ENCODE data around the gene POLDIP2.

POLDIP2 gene

GRCh38 chr17:28357061-28357900 lies at the start of gene POLDIP2:
TSS of gene POLDIP2 (minus strand) at chr17:28357527. CDS start at chr17:28357448, 79 bp downstream.
- peak; percentile 87 to 94 for DNase-seq (ENCODE audit: low read depth in 1 of 2, low spot score in 1 of 2)

DNA sequence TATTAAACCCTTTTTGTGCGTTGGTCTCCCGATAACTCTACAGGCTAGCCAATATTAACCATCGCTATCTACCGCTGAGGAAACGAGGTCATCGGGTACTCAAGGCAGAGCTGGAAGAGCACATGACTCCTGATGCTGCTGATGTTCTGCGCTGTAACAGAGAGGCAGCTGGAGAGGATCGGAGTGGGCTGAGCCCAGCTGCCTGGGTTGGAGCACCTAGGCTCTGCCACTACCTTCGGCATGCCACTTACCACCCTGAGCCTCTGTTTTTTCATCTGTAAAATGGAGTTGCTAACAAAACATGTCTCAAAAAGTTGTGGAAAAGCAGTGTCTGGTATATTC lies 49.1 kb upstream of the POLDIP2 start:
- DNase-seq (ENCODE audit: low read depth in 1 of 2, low spot score in 1 of 2) = no peak

DNA sequence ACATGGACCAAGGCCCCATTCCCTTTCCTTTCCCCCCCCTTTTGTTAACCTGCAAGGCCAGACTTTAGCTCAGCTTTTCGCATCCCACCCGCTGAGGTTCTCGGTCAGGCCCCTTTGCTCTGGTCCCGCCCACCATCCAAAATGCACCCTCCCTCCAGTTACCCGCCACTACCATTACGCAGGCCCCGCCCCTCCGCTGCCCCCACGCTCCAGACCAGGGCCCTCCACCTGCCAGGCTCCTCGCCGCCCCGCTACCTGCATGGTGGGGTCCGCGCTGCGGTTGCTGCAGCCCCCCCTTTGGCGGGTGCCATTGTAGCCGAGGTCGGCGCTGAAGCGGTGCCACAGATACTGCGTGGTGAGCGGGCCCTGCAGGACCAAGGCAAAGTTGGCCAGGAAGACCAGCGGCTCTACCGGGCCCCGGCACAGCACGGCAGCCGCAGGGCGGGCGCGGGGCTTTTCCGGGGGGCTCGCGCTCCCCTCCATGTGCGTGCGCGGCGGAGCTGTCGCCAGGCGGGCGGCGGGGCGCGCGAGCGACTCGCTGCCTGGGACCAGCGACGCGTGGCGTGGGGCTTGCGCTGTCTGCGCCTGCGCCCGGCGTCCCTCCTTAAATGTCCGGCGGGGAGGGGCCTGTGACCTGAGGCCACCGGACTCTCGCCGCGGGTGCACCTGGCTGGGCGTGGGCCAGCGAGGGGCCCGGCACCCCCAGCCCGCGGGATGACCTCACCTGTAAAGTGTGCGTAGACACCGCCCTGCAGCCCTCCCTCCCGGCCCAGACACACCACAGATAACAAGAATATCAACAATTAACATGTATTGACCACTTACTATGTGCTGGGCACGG lies 48.5 kb upstream of the POLDIP2 start, which contains the start of gene SLC46A1:
Gene SLC46A1 (minus strand): TSS at position 581 of the 841 bp plus-strand sequence. CDS start 98 bp downstream, at position 483.
- DNase-seq (ENCODE audit: low read depth in 1 of 2, low spot score in 1 of 2) = peak in 1 of 2 donors; percentile 43

- DNase-seq (ENCODE audit: low read depth in 1 of 2, low spot score in 1 of 2) = no peak
These were observed 47.7 kb upstream of the POLDIP2 start for GRCh38 chr17:28404812-28405570.

- DNase-seq (ENCODE audit: low read depth in 1 of 2, low spot score in 1 of 2) = no peak
These were observed 47.1 kb upstream of the POLDIP2 start for GRCh38 chr17:28404461-28404811.

DNA sequence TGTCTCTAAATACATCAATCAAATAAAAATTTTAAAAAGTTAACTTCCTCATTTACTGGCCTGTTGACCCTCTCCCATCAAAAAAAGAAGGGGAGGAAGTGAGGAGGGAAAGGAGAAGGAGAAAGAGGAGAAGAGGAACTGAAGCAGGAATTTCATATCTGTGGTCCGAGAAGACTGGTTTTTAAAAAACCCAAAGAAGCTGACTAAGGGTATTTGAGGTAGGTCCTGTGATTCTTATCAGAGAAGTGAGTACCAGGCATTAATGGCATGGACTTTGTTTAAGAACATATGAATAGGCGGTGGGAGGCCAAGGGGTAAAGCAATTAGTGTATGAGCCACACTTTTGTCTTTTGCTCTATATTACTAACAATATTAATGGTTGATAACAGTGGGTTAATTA lies 46.7 kb upstream of the POLDIP2 start:
- DNase-seq (ENCODE audit: low read depth in 1 of 2, low spot score in 1 of 2) = no peak

- DNase-seq (ENCODE audit: low read depth in 1 of 2, low spot score in 1 of 2) = no peak
These were observed 45.5 kb upstream of the POLDIP2 start for GRCh38 chr17:28402844-28403243.

GRCh38 chr17:28402224-28402630 lies 44.9 kb upstream of the POLDIP2 start:
- DNase-seq (ENCODE audit: low read depth in 1 of 2, low spot score in 1 of 2) = no peak

- no peak for DNase-seq (ENCODE audit: low read depth in 1 of 2, low spot score in 1 of 2)
These were observed 42.5 kb upstream of the POLDIP2 start for GRCh38 chr17:28399808-28400207.

GRCh38 chr17:28398280-28398981 lies 41.1 kb upstream of the POLDIP2 start:
- no peak for DNase-seq (ENCODE audit: low read depth in 1 of 2, low spot score in 1 of 2)

DNA sequence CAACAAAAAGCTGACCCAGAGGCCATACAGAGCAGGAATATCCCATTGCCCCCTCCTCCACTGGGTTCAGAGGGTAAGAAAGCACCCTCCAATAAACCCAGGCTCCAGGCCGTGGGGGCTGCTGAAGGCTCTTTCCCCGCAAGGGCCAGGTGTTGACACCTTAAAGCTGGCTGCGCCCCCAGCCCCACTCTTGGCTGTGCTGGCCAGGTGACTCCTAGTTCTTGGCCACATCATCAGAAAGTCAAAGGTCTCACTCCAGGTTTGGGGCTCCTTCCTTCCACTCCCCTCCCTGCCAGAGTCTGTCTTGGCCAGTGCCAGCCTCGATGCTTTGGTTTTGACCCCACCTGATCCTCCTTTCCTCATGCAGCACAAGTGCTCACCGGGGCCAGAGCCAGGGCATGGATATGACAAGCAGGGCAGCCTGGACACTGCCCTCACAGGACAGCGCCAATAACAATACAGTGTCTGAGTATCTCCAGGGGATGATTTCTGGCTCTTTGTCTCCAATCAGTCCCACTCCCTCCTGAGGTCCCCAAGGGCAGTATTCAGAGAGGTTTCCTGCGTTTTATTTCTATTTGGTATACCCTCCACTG lies 40.5 kb upstream of the POLDIP2 start:
- DNase-seq (ENCODE audit: low read depth in 1 of 2, low spot score in 1 of 2) = no peak

DNA sequence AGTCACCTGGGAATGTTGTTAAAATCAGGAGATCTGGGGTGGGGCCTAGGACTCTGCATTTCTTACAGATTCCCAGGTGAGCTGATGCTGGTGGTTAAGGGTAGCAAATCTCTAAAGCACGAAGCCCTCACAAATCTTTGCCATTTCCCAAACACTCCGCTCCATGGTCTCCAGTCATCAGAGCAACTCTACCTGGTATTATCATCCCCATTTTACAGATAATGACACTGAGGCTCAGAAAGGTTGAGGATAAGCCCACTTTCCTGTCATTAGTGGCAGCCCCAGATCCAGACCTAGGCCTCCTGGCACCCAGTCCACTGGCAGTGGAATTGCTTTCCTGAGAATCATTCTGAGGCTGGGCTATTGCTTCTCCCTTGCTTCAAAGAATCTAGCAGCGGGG lies 39.9 kb upstream of the POLDIP2 start:
- DNase-seq (ENCODE audit: low read depth in 1 of 2, low spot score in 1 of 2) = no peak

DNA sequence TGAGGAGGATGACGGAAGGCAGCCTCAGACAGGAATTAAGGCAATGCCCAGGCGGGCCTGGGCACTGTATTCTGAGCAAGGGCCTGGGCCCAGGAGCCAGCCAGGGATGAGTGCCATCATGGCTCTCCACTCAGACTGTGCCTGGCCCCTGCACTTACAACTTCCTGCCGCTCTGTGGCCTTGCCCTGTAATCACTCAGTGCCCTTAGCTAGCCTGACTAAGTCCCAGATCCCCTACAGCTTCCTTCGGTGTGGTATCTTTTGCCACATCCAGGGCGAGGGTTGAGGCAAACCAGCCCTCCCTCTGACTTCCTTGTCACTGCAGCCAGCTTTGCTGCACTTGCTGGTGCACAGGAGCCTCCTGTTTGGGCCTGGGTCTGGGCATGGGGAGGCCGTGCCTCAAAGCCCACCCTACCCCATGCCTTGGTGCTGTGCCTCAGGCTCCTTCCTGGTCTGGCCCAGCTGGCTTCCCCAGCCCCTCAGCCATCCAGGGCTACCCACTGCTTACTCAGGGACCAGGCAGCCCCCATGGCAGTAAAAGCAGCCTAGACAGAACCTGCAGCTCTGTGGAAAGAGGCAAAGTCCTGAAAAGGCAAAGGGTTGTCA lies 39.4 kb upstream of the POLDIP2 start:
- no peak for DNase-seq (ENCODE audit: low read depth in 1 of 2, low spot score in 1 of 2)

GRCh38 chr17:28395968-28396367 lies 38.6 kb upstream of the POLDIP2 start:
- DNase-seq (ENCODE audit: low read depth in 1 of 2, low spot score in 1 of 2) = no peak

DNA sequence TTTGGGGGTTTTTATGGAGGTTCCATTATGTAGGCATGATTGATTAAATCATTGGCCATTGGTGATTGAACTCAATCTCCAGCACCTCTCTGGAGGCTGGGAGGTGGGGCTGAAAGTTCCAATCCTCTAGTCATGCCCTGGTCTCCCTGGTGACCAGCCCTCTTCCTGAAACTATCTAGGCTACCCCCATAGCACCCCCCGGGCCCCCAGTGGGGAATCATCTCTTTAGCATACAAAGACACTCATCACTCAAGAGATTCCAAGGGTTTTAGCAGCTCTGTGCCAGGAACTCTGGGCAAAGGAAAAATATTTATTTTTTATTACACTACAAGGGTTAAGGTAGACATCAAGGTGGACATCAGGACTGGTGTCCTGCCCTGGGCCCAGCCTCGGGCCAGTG lies 38.1 kb upstream of the POLDIP2 start:
- no peak for DNase-seq (ENCODE audit: low read depth in 1 of 2, low spot score in 1 of 2)

DNA sequence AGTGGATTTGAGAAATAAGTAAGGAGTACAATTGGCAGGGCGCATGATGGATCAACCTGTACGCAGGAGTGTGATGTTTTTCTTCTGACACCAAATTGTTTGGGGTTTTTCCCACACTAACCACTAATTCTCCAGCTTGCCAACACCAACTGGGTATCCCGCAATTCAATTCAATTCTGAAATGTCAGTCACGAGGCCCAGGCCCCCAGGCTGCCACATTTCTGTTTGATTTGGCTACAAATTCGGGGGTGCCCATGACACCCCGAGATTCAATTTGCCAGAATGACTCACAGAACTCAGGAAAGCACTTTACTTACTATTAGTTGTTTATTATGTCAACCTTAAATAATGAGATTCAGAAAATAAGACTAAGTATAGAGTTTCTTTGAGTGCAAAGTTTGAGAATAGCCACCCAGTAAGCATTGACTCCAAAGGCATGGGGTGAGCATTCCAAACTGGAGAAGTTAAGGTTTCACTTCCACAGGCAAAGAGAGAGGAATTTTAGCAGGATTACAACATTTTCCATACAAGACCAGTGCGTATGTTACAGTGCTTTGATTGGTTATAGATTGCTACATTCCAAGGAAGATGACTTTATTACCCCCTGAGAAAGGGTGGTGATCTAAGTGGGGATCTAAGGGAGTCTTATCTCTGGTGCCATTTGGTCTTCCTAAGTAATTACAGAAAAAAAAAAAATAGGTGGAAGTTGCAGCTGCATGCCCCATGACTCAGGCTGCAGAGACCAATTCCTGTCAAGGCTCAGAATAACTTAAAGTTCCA lies 37.2 kb upstream of the POLDIP2 start:
- DNase-seq (ENCODE audit: low read depth in 1 of 2, low spot score in 1 of 2) = no peak

DNA sequence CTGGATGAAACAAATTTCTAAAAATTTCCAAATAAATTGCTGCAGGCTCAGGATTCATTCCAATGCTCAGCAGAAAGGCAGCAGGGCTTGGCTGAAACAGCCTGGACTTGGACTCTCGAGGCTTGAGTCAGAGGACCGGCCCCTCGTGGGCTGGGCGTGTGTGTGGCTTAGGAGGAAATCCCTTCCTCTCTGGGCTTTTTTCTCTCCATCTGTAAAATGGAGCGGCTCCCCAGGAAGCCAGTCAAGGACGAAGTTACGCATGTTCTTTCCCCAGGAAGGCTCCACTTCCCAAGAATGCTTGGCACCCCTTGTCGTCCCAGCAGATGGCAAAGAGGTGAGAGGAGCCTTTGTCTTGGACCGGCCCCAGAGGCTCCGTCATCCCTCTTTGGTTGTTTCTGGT lies 35.2 kb upstream of the POLDIP2 start:
- no peak for DNase-seq (ENCODE audit: low read depth in 1 of 2, low spot score in 1 of 2)

DNA sequence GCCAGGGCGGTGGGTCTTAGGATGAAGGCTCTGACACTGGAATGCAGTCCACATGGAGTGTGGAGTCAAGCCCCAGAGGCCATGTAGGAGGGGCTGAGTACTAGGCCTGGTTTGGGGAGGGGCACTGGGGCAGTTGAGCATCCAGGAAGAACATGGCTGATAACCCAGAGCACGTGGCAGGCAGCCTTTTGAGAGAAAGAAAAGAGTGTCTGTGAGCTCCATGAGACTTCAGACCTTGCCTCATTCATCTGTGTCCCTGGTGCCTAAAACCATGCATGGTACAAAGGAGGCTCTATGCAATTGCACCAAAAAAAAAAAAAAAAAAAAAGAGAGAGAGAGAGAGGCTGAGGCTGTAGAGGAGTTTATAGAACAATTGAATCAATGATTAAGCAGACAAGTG lies 34.1 kb upstream of the POLDIP2 start:
- DNase-seq (ENCODE audit: low read depth in 1 of 2, low spot score in 1 of 2) = no peak

DNA sequence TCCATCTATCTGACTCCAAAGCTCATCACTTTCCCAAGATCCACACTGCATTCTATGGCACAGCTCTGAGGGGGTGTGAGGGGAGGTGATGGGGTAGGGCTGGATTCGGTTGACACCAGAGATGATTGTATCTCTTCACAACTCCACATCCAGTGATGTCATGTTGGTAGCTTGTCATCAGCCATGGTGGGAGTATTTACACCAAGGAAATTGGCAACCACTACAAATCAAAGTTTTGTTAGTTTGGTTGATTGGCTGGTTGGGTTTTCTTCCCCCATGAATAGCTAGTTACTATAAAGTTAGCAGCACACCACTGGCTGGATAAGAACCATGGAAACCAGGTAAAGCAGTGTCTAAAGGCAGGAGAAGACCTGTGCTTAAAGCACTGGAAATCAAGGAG lies 33.7 kb upstream of the POLDIP2 start:
- DNase-seq (ENCODE audit: low read depth in 1 of 2, low spot score in 1 of 2) = no peak

Data from activated CD4-positive, alpha-beta T cell treated with anti-CD3 and anti-CD28 coated beads, Interleukin-2, amount 50 U/mL, for 24 hours (primary cell).